ENCODE measurements around the gene GABRR1. TPM values are rescaled to one million over a fixed set of nuclear protein-coding genes. Genes with fewer than 3 reads are reported as not detected.

Gene GABRR1
- total RNA-seq, 2 donors from 2014 or later = 0.21 TPM; not detected in 1

- no peaks in the 10 kb centered on the region for H3K9me3 ChIP-seq
- H3K4me1 ChIP-seq = peaks cover 2% of the 10 kb centered on the region
- H3K36me3 ChIP-seq = no peaks in the 10 kb centered on the region
- TF ChIP-seq CTCF (IDR thresholded peaks at IDR 0.05) = no peak
- intact Hi-C loops (cut with DNase I) = no loop called here
- peak overlapping the region; percentile 84 for H3K27ac ChIP-seq
- peak overlapping the region; percentile 86 to 88 for H3K9ac ChIP-seq (ENCODE audit: low read depth in 2 of 2, low read length in 2 of 2)
- no peak for DNase-seq
- no peaks in the 10 kb centered on the region for H3K27me3 ChIP-seq
- H3K4me3 ChIP-seq = peak overlapping the region; percentile 91
These were observed 70.1 kb downstream of the GABRR1 start for GRCh38 chr6:89146718-89147700.

GRCh38 chr6:89145956-89146717 is 71.0 kb downstream of the GABRR1 start, which contains the start of gene PM20D2:
Gene PM20D2 (plus strand): TSS chr6:89146055. CDS start chr6:89146145, 90 bp downstream.
- H3K4me1 ChIP-seq = peaks cover 2% of the 10 kb centered on the region
- no peaks in the 10 kb centered on the region for H3K9me3 ChIP-seq
- H3K36me3 ChIP-seq = no peaks in the 10 kb centered on the region
- no peaks in the 10 kb centered on the region for H3K27me3 ChIP-seq
- H3K27ac ChIP-seq = peak within 1 kb of the TSS; percentile 84
- peak; percentile 75 for DNase-seq
- peak within 1 kb of the TSS; percentile 86 to 88 for H3K9ac ChIP-seq (ENCODE audit: low read depth in 2 of 2, low read length in 2 of 2)
- peak within 1 kb of the TSS; percentile 91 for H3K4me3 ChIP-seq
- intact Hi-C loops (cut with DNase I) = no loop called here
- no peak for TF ChIP-seq CTCF (IDR thresholded peaks at IDR 0.05)

- peak overlapping the region; percentile 84 for H3K27ac ChIP-seq
- DNase-seq = no peak
- H3K36me3 ChIP-seq = no peaks in the 10 kb centered on the region
- H3K27me3 ChIP-seq = no peaks in the 10 kb centered on the region
- peak overlapping the region; percentile 91 for H3K4me3 ChIP-seq
- no peak for TF ChIP-seq CTCF (IDR thresholded peaks at IDR 0.05)
- H3K9me3 ChIP-seq = no peaks in the 10 kb centered on the region
- intact Hi-C loops (cut with DNase I) = no loop called here
- H3K9ac ChIP-seq (ENCODE audit: low read depth in 2 of 2, low read length in 2 of 2) = peak overlapping the region; percentile 86 to 88
- H3K4me1 ChIP-seq = peaks cover 2% of the 10 kb centered on the region
These were observed 71.8 kb downstream of the GABRR1 start for GRCh38 chr6:89145091-89145955.

- no peak overlapping the region for H3K27ac ChIP-seq
- H3K9me3 ChIP-seq = no peaks in the 10 kb centered on the region
- peaks cover 2% of the 10 kb centered on the region for H3K4me1 ChIP-seq
These were observed 72.7 kb downstream of the GABRR1 start for GRCh38 chr6:89144354-89144906.

More at GRCh38 chr6:89144354-89144906, 72.7 kb downstream of the GABRR1 start:
- intact Hi-C loops (cut with DNase I) = no loop called here
- H3K4me3 ChIP-seq = no peak overlapping the region
- no peaks in the 10 kb centered on the region for H3K27me3 ChIP-seq
- DNase-seq = no peak
- no peak overlapping the region for H3K9ac ChIP-seq (ENCODE audit: low read depth in 2 of 2, low read length in 2 of 2)
- no peak for TF ChIP-seq CTCF (IDR thresholded peaks at IDR 0.05)
- H3K36me3 ChIP-seq = no peaks in the 10 kb centered on the region
